WI38 (cell line): Measurements from ENCODE around the gene FAM204A.

Experiments used
- H3K4me3 ChIP-seq: 2 replicates; pipeline ENCODE4 v1.5.1; 2011; ENCODE audit warnings: low read depth, mild to moderate bottlenecking, control low read depth, low read length
- CTCF ChIP-seq: IDR thresholded peaks from 2 replicates; pipeline ENCODE4 v1.5.1; 2012; ENCODE audit warnings: low read depth, mild to moderate bottlenecking, control low read depth, low read length

FAM204A gene

GRCh38 chr10:118287076-118287806 is 54.9 kb downstream of the FAM204A start:
- no peak for TF ChIP-seq CTCF
- no peak overlapping the region for H3K4me3 ChIP-seq

GRCh38 chr10:118286051-118286838 is 55.9 kb downstream of the FAM204A start:
- TF ChIP-seq CTCF: no peak

GRCh38 chr10:118282670-118283069 is 59.5 kb downstream of the FAM204A start:
- H3K4me3 ChIP-seq: no peak overlapping the region
- TF ChIP-seq CTCF: no peak

More at GRCh38 chr10:118286051-118286838, 55.9 kb downstream of the FAM204A start:
- no peak overlapping the region for H3K4me3 ChIP-seq

DNA sequence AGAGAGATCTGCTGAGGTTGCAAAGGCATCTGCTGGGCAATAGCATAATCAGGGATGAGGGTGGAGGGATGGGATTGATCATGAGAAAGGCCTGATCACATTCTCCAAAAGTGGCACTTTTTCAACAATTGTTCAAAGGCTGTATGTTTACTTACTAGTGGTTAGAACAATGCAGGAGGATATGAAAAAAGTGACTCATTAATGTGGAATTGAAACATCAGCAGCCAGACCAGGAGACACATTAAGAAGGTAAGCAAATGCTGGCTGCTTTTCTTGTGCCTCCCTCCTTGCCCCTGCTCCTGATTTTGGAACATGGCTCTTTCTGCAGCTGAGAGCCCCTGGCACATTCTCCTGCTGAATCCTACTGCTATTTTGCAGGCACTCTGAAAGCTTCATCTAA is 63.5 kb downstream of the FAM204A start:
- H3K4me3 ChIP-seq: no peak overlapping the region
- no peak for TF ChIP-seq CTCF

DNA sequence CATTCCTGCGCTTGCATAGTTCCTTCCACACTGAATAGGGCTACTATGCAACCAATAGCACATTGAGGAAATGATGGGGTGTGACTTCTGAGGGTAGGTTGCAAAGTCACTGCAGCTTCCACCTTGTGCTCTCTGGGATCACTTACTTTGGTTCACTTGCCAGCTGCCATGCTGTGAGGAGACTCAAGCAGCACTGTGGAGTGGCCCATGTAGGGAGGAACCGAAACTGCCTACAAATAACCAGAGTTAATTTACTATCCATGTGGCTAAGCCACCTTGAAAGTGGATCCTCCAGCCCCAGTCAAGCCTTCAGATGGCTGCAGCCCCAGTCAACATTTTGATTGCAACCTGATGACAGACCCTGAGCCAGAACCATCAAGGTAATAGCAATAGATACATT is 64.3 kb downstream of the FAM204A start:
- H3K4me3 ChIP-seq: no peak overlapping the region
- TF ChIP-seq CTCF: no peak

- no peak overlapping the region for H3K4me3 ChIP-seq
- TF ChIP-seq CTCF: no peak
Observed at GRCh38 chr10:118276727-118277126, 65.4 kb downstream of the FAM204A start.

DNA sequence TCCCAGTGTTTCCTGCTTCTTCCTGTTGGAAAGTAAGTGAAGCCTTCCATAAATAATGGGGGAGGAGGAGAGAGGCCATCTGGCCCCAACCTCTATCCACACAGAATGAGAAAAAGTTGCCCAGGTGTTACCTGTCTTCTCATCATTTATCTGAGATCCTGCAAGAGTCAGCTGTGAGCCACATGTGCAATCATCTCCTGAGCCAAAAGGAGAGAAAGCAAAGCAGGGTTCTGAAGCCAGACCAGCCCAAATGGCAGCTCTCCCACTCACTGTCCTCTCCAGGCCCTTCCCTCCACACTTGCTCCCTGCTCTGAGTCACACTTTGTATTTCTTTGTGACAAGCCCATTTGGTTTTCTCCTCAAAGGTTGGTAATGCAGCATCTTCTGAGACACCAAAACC is 65.9 kb downstream of the FAM204A start:
- H3K4me3 ChIP-seq: no peak overlapping the region
- no peak for TF ChIP-seq CTCF
